Vagina (tissue), 2 donors: ENCODE data around the gene FSTL4.

ENCODE experiments used
- CTCF ChIP-seq, 3 experiments: fragments of 450-650 bp in 2 of 3; fragments of 200-600 bp in 1 of 3; sonication (generic) in 1 of 3; IDR thresholded peaks; one replicate each; pipeline ENCODE4 v1.5.1; 2017 to 2019; ENCODE audit warnings: antibody characterized with exemption in 3 of 3, mild to moderate bottlenecking in 2 of 3, moderate library complexity in 2 of 3
- POLR2A ChIP-seq, 2 donors: fragments of 450-650 bp; IDR thresholded peaks; one replicate each; pipeline ENCODE4 v1.6.1; 2017; ENCODE audit warnings: antibody characterized with exemption in 2 of 2, mild to moderate bottlenecking in 2 of 2, moderate library complexity in 2 of 2

GRCh38 chr5:133531178-133531577 lies 81.2 kb downstream of the FSTL4 start:
- no peak for TF ChIP-seq CTCF (IDR thresholded peaks at IDR 0.05)
- no peak for TF ChIP-seq POLR2A (IDR thresholded peaks at IDR 0.05)
